HepG2 (cell line): ENCODE measurements around the gene ATP2A3. TPM values are rescaled to one million over a fixed set of nuclear protein-coding genes. Genes with fewer than 3 reads are reported as not detected.

Experiments
- AHR ChIP-seq: IDR thresholded peaks from 2 replicates; pipeline ENCODE4 v1.6.1; 2018; ENCODE audit warnings: missing genetic modification reagents, missing compliant biosample characterization
- ARID3A ChIP-seq: IDR thresholded peaks from 2 replicates; pipeline ENCODE4 v1.6.1; 2012; ENCODE audit warnings: low read depth, low read length, improper control_type of control experiment
- CTCF ChIP-seq: sonication (generic); formaldehyde crosslinking; IDR thresholded peaks from 2 replicates; pipeline ENCODE4 v1.5.0; 2020; ENCODE audit warnings: mild to moderate bottlenecking, missing genetic modification reagents, moderate library complexity
- GATA4 ChIP-seq: sonication (generic); IDR thresholded peaks from 2 replicates; pipeline ENCODE4 v1.6.1; 2016; ENCODE audit warnings: antibody characterized with exemption, low read depth, borderline replicate concordance
- HNRNPK ChIP-seq: fragments of 200-400 bp; formaldehyde crosslinking; IDR thresholded peaks from 2 replicates; pipeline ENCODE4 v1.6.1; 2018; ENCODE audit warnings: low read length, low read depth, moderate library complexity, mild to moderate bottlenecking; ENCODE audit not compliant: poor library complexity, severe bottlenecking
- IRX3 ChIP-seq: sonication (generic); formaldehyde crosslinking; IDR thresholded peaks from 2 replicates; pipeline ENCODE4 v1.8.1; 2023; ENCODE audit warnings: mild to moderate bottlenecking, low read depth, missing genetic modification reagents, borderline replicate concordance
- MIER3 ChIP-seq: IDR thresholded peaks from 2 replicates; pipeline ENCODE4 v1.6.1; 2016; ENCODE audit warnings: missing compliant biosample characterization, borderline replicate concordance
- REL ChIP-seq: sonication (generic); formaldehyde crosslinking; conservative IDR thresholded peaks from 2 replicates; pipeline ENCODE4 v1.8.0; 2022; ENCODE audit warnings: mild to moderate bottlenecking, missing genetic modification reagents, moderate library complexity
- SALL2 ChIP-seq: sonication (generic); formaldehyde crosslinking; IDR thresholded peaks from 2 replicates; pipeline ENCODE4 v1.8.1; 2023; ENCODE audit warnings: mild to moderate bottlenecking, missing genetic modification reagents, inconsistent platforms
- SETDB1 ChIP-seq: sonication (generic); formaldehyde crosslinking; IDR thresholded peaks from 2 replicates; pipeline ENCODE4 v1.5.1; 2020; ENCODE audit warnings: missing genetic modification reagents, mild to moderate bottlenecking, borderline replicate concordance
- ZNF253 ChIP-seq: sonication (generic); formaldehyde crosslinking; IDR thresholded peaks from 2 replicates; pipeline ENCODE4 v1.8.0; 2022; ENCODE audit warnings: mild to moderate bottlenecking, missing genetic modification reagents, borderline replicate concordance
- ZNF609 ChIP-seq: sonication (generic); formaldehyde crosslinking; IDR thresholded peaks from 2 replicates; pipeline ENCODE4 v1.4.0; 2020; ENCODE audit warnings: mild to moderate bottlenecking, missing genetic modification reagents, borderline replicate concordance
- ZNF770 ChIP-seq: sonication (generic); formaldehyde crosslinking; IDR thresholded peaks from 2 replicates; pipeline ENCODE4 v1.5.0; 2020; ENCODE audit warnings: mild to moderate bottlenecking, missing genetic modification reagents
- ZSCAN31 ChIP-seq: sonication (generic); formaldehyde crosslinking; IDR thresholded peaks from 2 replicates; pipeline ENCODE4 v1.5.0; 2020; ENCODE audit warnings: low read depth, mild to moderate bottlenecking, missing genetic modification reagents
- polyA plus RNA-seq, 8 experiments: library from polyadenylated mRNA; depleted of rRNA in 3 of 8; stranded (reverse) in 7 of 8; unstranded in 1 of 8; fragments of >200 nt; fragmentation: Illumina TruSeq in 4 of 8; extraction: Trizol in 4 of 8; gene quantifications; 2 replicates each; pipeline versions ENCODE4 v1.2.1 to v1.2.3, GENCODE V29; 2011 to 2016; ENCODE audit warnings: low read depth in 4 of 8, missing spikeins in 1 of 8, mixed read lengths in 1 of 8; ENCODE audit not compliant: insufficient read depth in 1 of 8
- total RNA-seq, 5 experiments: library from RNA; depleted of rRNA; stranded (reverse); fragments of >200 nt; fragmentation: Illumina TruSeq; extraction: Trizol; gene quantifications; 2 replicates each; pipeline ENCODE4 v1.2.3, GENCODE V29; 2016; ENCODE audit warnings: low read depth in 1 of 5
- TF ChIP-seq, protein P1 (sequence below): sonication (generic); formaldehyde crosslinking; IDR thresholded peaks from 2 replicates; pipeline ENCODE4 v1.4.0; 2020; ENCODE audit warnings: missing genetic modification reagents

ATP2A3 gene
- total and polyA plus RNA-seq, 2 of the 13 experiments (the other 11 are each of a cell fraction or from before 2014, with no cell fraction given), result 0.07 TPM; not detected in 1

DNA sequence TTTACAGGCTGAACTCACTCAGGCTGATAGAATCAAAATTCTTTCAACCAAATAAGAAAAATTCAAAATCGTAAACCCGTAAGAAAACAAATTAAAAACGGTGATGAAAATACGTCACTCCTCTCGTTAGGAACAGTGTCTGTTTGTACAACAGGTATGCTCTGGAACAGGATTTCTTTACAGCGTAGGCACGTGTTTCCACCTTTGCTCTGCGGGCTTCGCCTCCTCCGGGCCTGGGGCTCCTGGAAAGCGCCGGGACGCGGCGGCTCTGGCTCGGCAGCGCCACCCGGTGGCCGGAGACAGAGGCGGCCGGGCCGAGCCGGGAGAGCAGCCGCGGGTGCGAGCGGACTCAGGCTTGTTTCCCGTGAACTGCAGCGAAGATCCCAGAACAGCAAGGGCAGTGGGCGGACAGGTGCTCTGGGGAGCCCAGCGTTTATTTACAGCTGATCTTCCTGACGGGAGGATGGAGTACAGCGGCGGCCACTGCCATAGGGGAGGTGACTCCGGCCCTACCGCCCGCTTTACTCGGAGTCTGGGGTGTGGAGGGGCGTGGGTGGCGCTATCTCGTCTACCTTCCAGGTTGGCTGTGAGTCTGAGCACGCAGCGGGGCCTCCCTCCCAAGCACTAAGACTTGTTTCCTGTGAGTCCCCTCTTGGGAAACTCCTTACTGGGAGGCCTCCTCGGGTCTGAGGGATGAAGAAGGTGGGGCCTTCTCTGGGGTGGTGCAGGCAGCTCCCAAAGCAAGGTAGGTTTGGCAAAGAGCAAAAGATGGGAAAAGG, 40.5 kb upstream of the ATP2A3 start (continued):
- TF ChIP-seq REL (CRISPR knock-in tag) (0 out of 2 replicates have a peak, but pooled peaks have one; percentile 66), IRX3 (peak; percentile 67; the same call in 1 of the 2 replicates), AHR (CRISPR knock-in tag) (peak; percentile 72; the same call in 1 of the 2 replicates), ZNF609 (CRISPR knock-in tag) (no peak), GATA4 (no peak), ARID3A (no peak), ZNF253 (no peak), ZNF770 (CRISPR knock-in tag) (peak; percentile 60), HNRNPK (no peak), ZSCAN31 (CRISPR knock-in tag) (peak; percentile 81; the same call in 1 of the 2 replicates), CTCF (peak; percentile 91), SALL2 (no peak), SETDB1 (no peak), MIER3 (CRISPR knock-in tag) (peak; percentile 50; the same call in 1 of the 2 replicates)
- TF ChIP-seq, protein P1, sequence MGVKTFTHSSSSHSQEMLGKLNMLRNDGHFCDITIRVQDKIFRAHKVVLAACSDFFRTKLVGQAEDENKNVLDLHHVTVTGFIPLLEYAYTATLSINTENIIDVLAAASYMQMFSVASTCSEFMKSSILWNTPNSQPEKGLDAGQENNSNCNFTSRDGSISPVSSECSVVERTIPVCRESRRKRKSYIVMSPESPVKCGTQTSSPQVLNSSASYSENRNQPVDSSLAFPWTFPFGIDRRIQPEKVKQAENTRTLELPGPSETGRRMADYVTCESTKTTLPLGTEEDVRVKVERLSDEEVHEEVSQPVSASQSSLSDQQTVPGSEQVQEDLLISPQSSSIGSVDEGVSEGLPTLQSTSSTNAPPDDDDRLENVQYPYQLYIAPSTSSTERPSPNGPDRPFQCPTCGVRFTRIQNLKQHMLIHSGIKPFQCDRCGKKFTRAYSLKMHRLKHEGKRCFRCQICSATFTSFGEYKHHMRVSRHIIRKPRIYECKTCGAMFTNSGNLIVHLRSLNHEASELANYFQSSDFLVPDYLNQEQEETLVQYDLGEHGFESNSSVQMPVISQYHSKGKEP, result 0 out of 2 replicates have a peak, but pooled peaks have one; percentile 31
